Body of pancreas (tissue), 4 donors: ENCODE data around the gene TOP2B.

Experiments used
- CTCF ChIP-seq, 7 experiments: fragments of 450-650 bp in 4 of 7; fragments of 200-600 bp in 3 of 7; sonication (generic) in 3 of 7; IDR thresholded peaks; one replicate each; pipeline ENCODE4 v1.5.1; 2016 to 2019; ENCODE audit warnings: antibody characterized with exemption in 7 of 7
- POLR2A ChIP-seq, 3 donors: fragments of 450-650 bp; IDR thresholded peaks; one replicate each; pipeline ENCODE4 v1.6.1; 2016; ENCODE audit warnings: antibody characterized with exemption in 3 of 3, mild to moderate bottlenecking in 2 of 3

GRCh38 chr3:25568525-25569078 is 96.1 kb downstream of the TOP2B start:
- no peak for TF ChIP-seq CTCF (IDR thresholded peaks at IDR 0.05)
- no peak for TF ChIP-seq POLR2A (IDR thresholded peaks at IDR 0.05)
